HepG2 (cell line): ENCODE data around the gene PRR20G. TPM values are rescaled to one million over a fixed set of nuclear protein-coding genes. Genes with fewer than 3 reads are reported as not detected.

Experiments used
- FOXK1 ChIP-seq: sonication (generic); formaldehyde crosslinking; IDR thresholded peaks from 2 replicates; pipeline ENCODE4 v1.4.0; 2020; ENCODE audit warnings: low read depth, missing genetic modification reagents, borderline replicate concordance
- MAF1 ChIP-seq: sonication (generic); formaldehyde crosslinking; IDR thresholded peaks from 2 replicates; pipeline ENCODE4 v1.5.0; 2020; ENCODE audit warnings: missing genetic modification reagents, borderline replicate concordance
- MIXL1 ChIP-seq: IDR thresholded peaks from 2 replicates; pipeline ENCODE4 v1.6.1; 2016
- ZIK1 ChIP-seq: sonication (generic); formaldehyde crosslinking; IDR thresholded peaks from 2 replicates; pipeline ENCODE4 v1.5.0; 2020; ENCODE audit warnings: mild to moderate bottlenecking, low read depth, missing genetic modification reagents, borderline replicate concordance
- ZNF546 ChIP-seq: sonication (generic); formaldehyde crosslinking; conservative IDR thresholded peaks from 2 replicates; pipeline ENCODE4 v1.8.1; 2023; ENCODE audit warnings: mild to moderate bottlenecking, missing genetic modification reagents
- ZNF766 ChIP-seq: sonication (generic); formaldehyde crosslinking; IDR thresholded peaks from 2 replicates; pipeline ENCODE4 v1.5.0; 2020; ENCODE audit warnings: missing genetic modification reagents, borderline replicate concordance
- ZNF782 ChIP-seq: sonication (generic); formaldehyde crosslinking; IDR thresholded peaks from 2 replicates; pipeline ENCODE4 v1.4.0; 2020; ENCODE audit warnings: missing genetic modification reagents, mild to moderate bottlenecking, borderline replicate concordance
- polyA plus RNA-seq, 8 experiments: library from polyadenylated mRNA; depleted of rRNA in 3 of 8; stranded (reverse) in 7 of 8; unstranded in 1 of 8; fragments of >200 nt; fragmentation: Illumina TruSeq in 4 of 8; extraction: Trizol in 4 of 8; gene quantifications; 2 replicates each; pipeline versions ENCODE4 v1.2.1 to v1.2.3, GENCODE V29; 2011 to 2016; ENCODE audit warnings: low read depth in 4 of 8, missing spikeins in 1 of 8, mixed read lengths in 1 of 8; ENCODE audit not compliant: insufficient read depth in 1 of 8
- total RNA-seq, 5 experiments: library from RNA; depleted of rRNA; stranded (reverse); fragments of >200 nt; fragmentation: Illumina TruSeq; extraction: Trizol; gene quantifications; 2 replicates each; pipeline ENCODE4 v1.2.3, GENCODE V29; 2016; ENCODE audit warnings: low read depth in 1 of 5
- TF ChIP-seq, protein P1 (sequence below): sonication (generic); formaldehyde crosslinking; IDR thresholded peaks from 2 replicates; pipeline ENCODE4 v1.4.0; 2020; ENCODE audit warnings: missing genetic modification reagents
- TF ChIP-seq, protein P2 (sequence below): sonication (generic); formaldehyde crosslinking; IDR thresholded peaks from 2 replicates; pipeline ENCODE4 v1.5.0; 2020; ENCODE audit warnings: missing genetic modification reagents, mild to moderate bottlenecking, borderline replicate concordance

PRR20G gene
- total and polyA plus RNA-seq, 2 of the 13 experiments (the other 11 are each of a cell fraction or from before 2014, with no cell fraction given), result not detected

DNA sequence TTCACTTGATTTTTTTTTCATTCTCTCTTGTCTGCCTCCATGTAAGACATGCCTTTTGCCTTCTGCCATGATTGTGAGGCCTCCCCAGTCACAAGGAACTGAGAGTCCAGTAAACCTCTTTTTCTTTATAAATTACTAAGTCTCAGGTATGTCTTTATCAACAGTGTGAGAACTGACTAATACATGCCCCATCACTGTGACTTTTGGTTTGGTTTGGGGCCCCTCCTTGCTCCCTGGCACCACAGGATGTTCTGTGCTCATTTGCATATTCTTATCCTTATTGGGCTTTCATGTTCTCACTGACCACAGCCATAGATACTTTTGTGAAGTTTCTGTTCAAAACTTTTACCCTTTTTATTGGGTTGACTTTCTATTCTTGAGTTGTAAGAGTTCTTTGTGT lies 3.8 kb upstream of the PRR20G start (continued):
- TF ChIP-seq, protein P1, sequence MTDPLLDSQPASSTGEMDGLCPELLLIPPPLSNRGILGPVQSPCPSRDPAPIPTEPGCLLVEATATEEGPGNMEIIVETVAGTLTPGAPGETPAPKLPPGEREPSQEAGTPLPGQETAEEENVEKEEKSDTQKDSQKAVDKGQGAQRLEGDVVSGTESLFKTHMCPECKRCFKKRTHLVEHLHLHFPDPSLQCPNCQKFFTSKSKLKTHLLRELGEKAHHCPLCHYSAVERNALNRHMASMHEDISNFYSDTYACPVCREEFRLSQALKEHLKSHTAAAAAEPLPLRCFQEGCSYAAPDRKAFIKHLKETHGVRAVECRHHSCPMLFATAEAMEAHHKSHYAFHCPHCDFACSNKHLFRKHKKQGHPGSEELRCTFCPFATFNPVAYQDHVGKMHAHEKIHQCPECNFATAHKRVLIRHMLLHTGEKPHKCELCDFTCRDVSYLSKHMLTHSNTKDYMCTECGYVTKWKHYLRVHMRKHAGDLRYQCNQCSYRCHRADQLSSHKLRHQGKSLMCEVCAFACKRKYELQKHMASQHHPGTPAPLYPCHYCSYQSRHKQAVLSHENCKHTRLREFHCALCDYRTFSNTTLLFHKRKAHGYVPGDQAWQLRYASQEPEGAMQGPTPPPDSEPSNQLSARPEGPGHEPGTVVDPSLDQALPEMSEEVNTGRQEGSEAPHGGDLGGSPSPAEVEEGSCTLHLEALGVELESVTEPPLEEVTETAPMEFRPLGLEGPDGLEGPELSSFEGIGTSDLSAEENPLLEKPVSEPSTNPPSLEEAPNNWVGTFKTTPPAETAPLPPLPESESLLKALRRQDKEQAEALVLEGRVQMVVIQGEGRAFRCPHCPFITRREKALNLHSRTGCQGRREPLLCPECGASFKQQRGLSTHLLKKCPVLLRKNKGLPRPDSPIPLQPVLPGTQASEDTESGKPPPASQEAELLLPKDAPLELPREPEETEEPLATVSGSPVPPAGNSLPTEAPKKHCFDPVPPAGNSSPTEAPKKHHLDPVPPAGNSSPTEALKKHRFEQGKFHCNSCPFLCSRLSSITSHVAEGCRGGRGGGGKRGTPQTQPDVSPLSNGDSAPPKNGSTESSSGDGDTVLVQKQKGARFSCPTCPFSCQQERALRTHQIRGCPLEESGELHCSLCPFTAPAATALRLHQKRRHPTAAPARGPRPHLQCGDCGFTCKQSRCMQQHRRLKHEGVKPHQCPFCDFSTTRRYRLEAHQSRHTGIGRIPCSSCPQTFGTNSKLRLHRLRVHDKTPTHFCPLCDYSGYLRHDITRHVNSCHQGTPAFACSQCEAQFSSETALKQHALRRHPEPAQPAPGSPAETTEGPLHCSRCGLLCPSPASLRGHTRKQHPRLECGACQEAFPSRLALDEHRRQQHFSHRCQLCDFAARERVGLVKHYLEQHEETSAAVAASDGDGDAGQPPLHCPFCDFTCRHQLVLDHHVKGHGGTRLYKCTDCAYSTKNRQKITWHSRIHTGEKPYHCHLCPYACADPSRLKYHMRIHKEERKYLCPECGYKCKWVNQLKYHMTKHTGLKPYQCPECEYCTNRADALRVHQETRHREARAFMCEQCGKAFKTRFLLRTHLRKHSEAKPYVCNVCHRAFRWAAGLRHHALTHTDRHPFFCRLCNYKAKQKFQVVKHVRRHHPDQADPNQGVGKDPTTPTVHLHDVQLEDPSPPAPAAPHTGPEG (CRISPR knock-in tag), result no peak
- TF ChIP-seq ZNF546 (CRISPR knock-in tag), result no peak
- no peak for TF ChIP-seq MAF1
- TF ChIP-seq FOXK1 (CRISPR knock-in tag), result no peak
- no peak for TF ChIP-seq ZNF782 (CRISPR knock-in tag)
- TF ChIP-seq, protein P2, sequence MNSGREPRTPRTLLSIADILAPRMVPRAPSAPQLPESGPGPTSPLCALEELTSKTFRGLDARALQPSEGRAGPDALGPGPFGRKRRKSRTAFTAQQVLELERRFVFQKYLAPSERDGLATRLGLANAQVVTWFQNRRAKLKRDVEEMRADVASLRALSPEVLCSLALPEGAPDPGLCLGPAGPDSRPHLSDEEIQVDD, result no peak
- no peak for TF ChIP-seq ZNF766 (CRISPR knock-in tag)
- TF ChIP-seq MIXL1 (CRISPR knock-in tag), result no peak
- no peak for TF ChIP-seq ZIK1 (CRISPR knock-in tag)
